ENCODE results near the gene LZTS3. TPM values are rescaled to one million over a fixed set of nuclear protein-coding genes. Genes with fewer than 3 reads are reported as not detected.

LZTS3 gene
- total RNA-seq, 4 donors from 2014 or later = 9.0 to 13.5 (median 9.7) TPM

- Histone ChIP-seq H3K27ac (peak overlapping the region; percentile 63 to 82 (median 76)), H3K9me3 (no peaks in the 10 kb centered on the region), H3K4me3 (peak overlapping the region; percentile 75 to 83 (median 80)), H3K27me3 (peaks cover 34% of the 10 kb centered on the region), H3K36me3 (no peaks in the 10 kb centered on the region), H3K4me1 (peaks cover 6 to 23% (median 15%) of the 10 kb centered on the region in 4 donors)
- peak; percentile 93 for DNase-seq
- TF ChIP-seq POLR2AphosphoS5 (IDR thresholded peaks at IDR 0.05) (peak in 2 of 3 donors; percentile 29 to 30), EP300 (IDR thresholded peaks at IDR 0.05; ENCODE audit: low read depth) (no peak), CTCF (IDR thresholded peaks at IDR 0.05) (peak; percentile 17 to 52 (median 46))
- 2% methylated on average over 64 of the region's 84 CpGs; no CpG with 5 or more reads in 1 of the 2 donors for WGBS, 2 donors (ENCODE audit: low coverage in 1 of 2)
- in situ Hi-C loops (cut with MboI; ENCODE audit: low pct_ligation_motif_present in 1 of 4, low pct_unique_long_range_greater_than_20kb in 1 of 4, low sequenced_read_pairs in 3 of 4) (no loop called here), intact Hi-C loops (cut with DNase I; ENCODE audit: low total_unique reads) (no loop called here)
Measured at GRCh38 chr20:3173610-3174441, 477 bp upstream of the LZTS3 start.

GRCh38 chr20:3172126-3172932 lies 1.0 kb downstream of the LZTS3 start:
- WGBS, 2 donors (ENCODE audit: low coverage in 1 of 2) = 35 to 71% methylated on average over 1 to 5 of the region's 5 CpGs
- TF ChIP-seq POLR2AphosphoS5 (IDR thresholded peaks at IDR 0.05) (no peak), POLR2A (IDR thresholded peaks at IDR 0.05) (no peak), CTCF (IDR thresholded peaks at IDR 0.05) (no peak), EP300 (IDR thresholded peaks at IDR 0.05; ENCODE audit: low read depth) (no peak)
- peaks cover 47% of the 10 kb centered on the region for H3K27me3 ChIP-seq
- H3K4me3 ChIP-seq = peak overlapping the region in 3 of 4 donors; percentile 78 to 98 (median 83)
- H3K9me3 ChIP-seq = no peaks in the 10 kb centered on the region
- peaks cover 6 to 34% (median 19%) of the 10 kb centered on the region in 4 donors for H3K4me1 ChIP-seq
- no peak for DNase-seq
- intact Hi-C loops (cut with DNase I; ENCODE audit: low total_unique reads) = no loop called here
- no peaks in the 10 kb centered on the region for H3K36me3 ChIP-seq
- H3K27ac ChIP-seq = peak overlapping the region in 1 of 4 donors; percentile 63
- in situ Hi-C loops (cut with MboI; ENCODE audit: low pct_ligation_motif_present in 1 of 4, low pct_unique_long_range_greater_than_20kb in 1 of 4, low sequenced_read_pairs in 3 of 4) = no loop called here

- H3K27me3 ChIP-seq = peaks cover 48% of the 10 kb centered on the region
- H3K36me3 ChIP-seq = no peaks in the 10 kb centered on the region
- intact Hi-C loops (cut with DNase I; ENCODE audit: low total_unique reads) = no loop called here
- no peaks in the 10 kb centered on the region for H3K9me3 ChIP-seq
- no peak overlapping the region for H3K27ac ChIP-seq
- WGBS, 2 donors (ENCODE audit: low coverage in 1 of 2) = 87 to 95% methylated on average over 11 to 14 of the region's 14 CpGs
- peaks cover 6 to 34% (median 19%) of the 10 kb centered on the region in 4 donors for H3K4me1 ChIP-seq
- no peak for DNase-seq
- in situ Hi-C loops (cut with MboI; ENCODE audit: low pct_ligation_motif_present in 1 of 4, low pct_unique_long_range_greater_than_20kb in 1 of 4, low sequenced_read_pairs in 3 of 4) = no loop called here
- no peak for TF ChIP-seq POLR2A (IDR thresholded peaks at IDR 0.05)
- TF ChIP-seq POLR2AphosphoS5 (IDR thresholded peaks at IDR 0.05) = no peak
- TF ChIP-seq EP300 (IDR thresholded peaks at IDR 0.05; ENCODE audit: low read depth) = no peak
- TF ChIP-seq CTCF (IDR thresholded peaks at IDR 0.05) = no peak
- H3K4me3 ChIP-seq = no peak overlapping the region
Measured at GRCh38 chr20:3171391-3172125, 1.8 kb downstream of the LZTS3 start.
